ENCODE measurements around the gene OBI1.

DNA sequence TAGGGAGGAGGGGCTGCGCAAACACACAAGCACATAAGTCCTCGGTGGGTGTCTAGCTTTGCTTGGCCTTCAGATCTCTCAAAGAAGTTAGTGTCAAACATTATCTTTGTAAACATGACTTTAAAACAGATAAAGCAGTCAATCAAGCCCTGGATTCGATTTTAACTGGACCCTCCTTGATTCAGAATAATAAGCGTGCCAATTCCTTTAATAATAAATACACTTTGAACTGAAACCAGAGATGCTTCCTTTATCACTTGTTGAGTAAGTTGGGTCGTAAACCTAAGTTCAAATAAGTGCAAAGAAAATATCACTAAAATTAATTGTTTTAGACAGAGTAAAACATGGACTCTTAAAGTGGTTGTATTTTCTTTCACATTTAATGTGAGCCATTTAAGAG lies 86.5 kb downstream of the OBI1 start:
- TF ChIP-seq, protein P1, sequence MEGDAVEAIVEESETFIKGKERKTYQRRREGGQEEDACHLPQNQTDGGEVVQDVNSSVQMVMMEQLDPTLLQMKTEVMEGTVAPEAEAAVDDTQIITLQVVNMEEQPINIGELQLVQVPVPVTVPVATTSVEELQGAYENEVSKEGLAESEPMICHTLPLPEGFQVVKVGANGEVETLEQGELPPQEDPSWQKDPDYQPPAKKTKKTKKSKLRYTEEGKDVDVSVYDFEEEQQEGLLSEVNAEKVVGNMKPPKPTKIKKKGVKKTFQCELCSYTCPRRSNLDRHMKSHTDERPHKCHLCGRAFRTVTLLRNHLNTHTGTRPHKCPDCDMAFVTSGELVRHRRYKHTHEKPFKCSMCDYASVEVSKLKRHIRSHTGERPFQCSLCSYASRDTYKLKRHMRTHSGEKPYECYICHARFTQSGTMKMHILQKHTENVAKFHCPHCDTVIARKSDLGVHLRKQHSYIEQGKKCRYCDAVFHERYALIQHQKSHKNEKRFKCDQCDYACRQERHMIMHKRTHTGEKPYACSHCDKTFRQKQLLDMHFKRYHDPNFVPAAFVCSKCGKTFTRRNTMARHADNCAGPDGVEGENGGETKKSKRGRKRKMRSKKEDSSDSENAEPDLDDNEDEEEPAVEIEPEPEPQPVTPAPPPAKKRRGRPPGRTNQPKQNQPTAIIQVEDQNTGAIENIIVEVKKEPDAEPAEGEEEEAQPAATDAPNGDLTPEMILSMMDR (IDR thresholded peaks at IDR 0.05 in 8 of 11, conservative IDR thresholded peaks at IDR 0.05 in 3 of 11) = no peak
- no peak for TF ChIP-seq POLR2A (IDR thresholded peaks at IDR 0.05)
